Osteocyte (in vitro differentiated cells): ENCODE data around the gene ALKBH5. TPM values are rescaled to one million over a fixed set of nuclear protein-coding genes. Genes with fewer than 3 reads are reported as not detected.

Experiments used
- DNase-seq: peaks from one replicate; pipeline ENCODE4 v3.0.0; 2021; ENCODE audit warnings: mixed read lengths; ENCODE audit not compliant: unreplicated experiment; ENCODE audit errors: extremely low spot score
- H3K27ac Mint-ChIP-seq: one replicate; pipeline ENCODE4 v1.8.0; 2021; ENCODE audit warnings: mild to moderate bottlenecking, mixed read lengths; ENCODE audit not compliant: unreplicated experiment
- H3K27me3 Mint-ChIP-seq: one replicate; pipeline ENCODE4 v1.8.0; 2021; ENCODE audit warnings: mixed read lengths; ENCODE audit not compliant: unreplicated experiment
- H3K36me3 Mint-ChIP-seq: one replicate; pipeline ENCODE4 v1.8.0; 2021; ENCODE audit warnings: mixed read lengths; ENCODE audit not compliant: unreplicated experiment
- H3K4me1 Mint-ChIP-seq: one replicate; pipeline ENCODE4 v1.8.0; 2021; ENCODE audit warnings: mixed read lengths; ENCODE audit not compliant: unreplicated experiment
- H3K4me3 Mint-ChIP-seq: one replicate; pipeline ENCODE4 v1.8.0; 2021; ENCODE audit warnings: mild to moderate bottlenecking, moderate library complexity, mixed read lengths; ENCODE audit not compliant: unreplicated experiment
- H3K9me3 Mint-ChIP-seq: one replicate; pipeline ENCODE4 v1.8.0; 2021; ENCODE audit warnings: mixed read lengths; ENCODE audit not compliant: unreplicated experiment
- CTCF ChIP-seq: fragments of 200-600 bp; sonication (generic); IDR thresholded peaks from 2 replicates; pipeline ENCODE4 v1.5.0; 2021; ENCODE audit warnings: antibody characterized with exemption, mild to moderate bottlenecking, moderate library complexity
- total RNA-seq: library from RNA; stranded (reverse); gene quantifications from 2 replicates; pipeline ENCODE4 v1.2.1, GENCODE V29; 2021

ALKBH5 gene
- total RNA-seq, 1 donor from 2014 or later: 89.4 TPM

DNA sequence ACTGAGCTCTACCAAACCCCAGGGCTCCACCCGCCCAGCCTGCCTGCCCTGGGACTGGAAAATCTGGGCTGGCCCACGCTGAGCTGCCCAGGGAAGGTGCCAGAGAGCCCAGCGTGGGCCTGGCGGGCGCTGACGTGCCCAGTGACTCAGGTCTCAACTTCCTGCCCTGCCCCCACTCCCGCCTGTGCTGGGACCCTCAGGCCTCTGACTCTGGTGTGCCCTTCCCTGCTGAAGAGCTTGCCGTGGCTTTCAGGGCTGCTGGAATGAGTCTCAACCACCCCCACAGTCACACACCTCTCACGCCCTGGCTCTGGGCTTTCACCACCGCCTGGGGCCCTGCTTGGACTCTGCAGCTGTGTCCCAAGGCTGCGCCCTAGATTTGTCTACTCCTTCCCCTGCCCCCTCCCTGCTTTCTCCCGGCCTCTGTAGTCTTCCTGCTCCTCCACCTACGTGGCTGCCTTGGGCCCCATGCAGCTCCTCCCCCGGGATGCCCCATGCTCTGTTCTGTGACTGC is 52.2 kb downstream of the ALKBH5 start:
- peak overlapping the region; percentile 87 for H3K27ac Mint-ChIP-seq
- H3K4me3 Mint-ChIP-seq: peak overlapping the region; percentile 22
- no peaks in the 10 kb centered on the region for H3K9me3 Mint-ChIP-seq
- peaks cover 19% of the 10 kb centered on the region for H3K4me1 Mint-ChIP-seq
- H3K36me3 Mint-ChIP-seq: peaks cover 13% of the 10 kb centered on the region
- no peak for TF ChIP-seq CTCF
- DNase-seq: peak; percentile 91
- no peaks in the 10 kb centered on the region for H3K27me3 Mint-ChIP-seq

DNA sequence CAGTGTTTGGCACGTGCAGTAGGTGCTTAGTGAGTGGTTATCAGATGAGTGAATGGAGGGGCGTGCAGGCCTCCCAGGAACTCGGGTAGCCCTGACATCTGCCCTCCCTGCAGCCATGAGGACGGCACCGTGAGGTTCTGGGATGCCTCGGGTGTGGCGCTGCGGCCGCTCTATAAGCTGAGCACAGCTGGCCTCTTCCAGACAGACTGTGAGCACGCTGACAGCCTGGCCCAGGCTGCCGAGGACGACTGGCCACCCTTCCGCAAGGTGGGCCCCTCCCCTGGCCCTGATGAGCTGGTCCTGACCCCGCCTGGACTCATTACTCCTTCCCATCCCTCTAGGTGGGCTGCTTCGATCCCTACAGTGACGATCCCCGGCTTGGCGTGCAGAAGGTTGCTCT is 52.9 kb downstream of the ALKBH5 start:
- Mint-ChIP-seq H3K4me3 (no peak overlapping the region), H3K4me1 (peaks cover 19% of the 10 kb centered on the region)

DNA sequence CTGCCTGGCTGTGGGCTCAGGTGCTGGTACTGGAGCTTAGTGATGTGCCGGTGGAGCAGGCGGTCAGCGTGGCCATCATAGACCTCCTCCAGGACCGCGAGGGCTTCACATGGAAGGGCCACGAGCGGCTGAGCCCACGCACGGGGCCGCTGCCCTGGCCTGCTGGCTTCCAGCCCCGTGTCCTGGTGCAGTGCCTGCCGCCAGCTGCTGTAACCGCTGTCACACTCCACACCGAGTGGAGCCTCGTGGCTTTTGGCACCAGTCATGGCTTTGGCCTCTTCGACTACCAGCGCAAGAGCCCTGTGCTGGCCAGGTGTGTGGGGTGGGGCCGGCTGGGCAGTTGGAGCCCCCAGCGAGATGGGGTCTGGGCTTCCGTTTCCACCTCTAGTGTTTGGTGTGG is 53.8 kb downstream of the ALKBH5 start:
- DNase-seq: no peak
- no peak overlapping the region for H3K4me3 Mint-ChIP-seq
- H3K36me3 Mint-ChIP-seq: peaks cover 13% of the 10 kb centered on the region
- H3K4me1 Mint-ChIP-seq: peaks cover 19% of the 10 kb centered on the region
- H3K27me3 Mint-ChIP-seq: no peaks in the 10 kb centered on the region
- TF ChIP-seq CTCF: no peak
- H3K9me3 Mint-ChIP-seq: no peaks in the 10 kb centered on the region
- H3K27ac Mint-ChIP-seq: no peak overlapping the region

More for the DNA sequence above, 52.9 kb downstream of the ALKBH5 start:
- Mint-ChIP-seq H3K27ac (peak overlapping the region; percentile 87), H3K9me3 (no peaks in the 10 kb centered on the region), H3K27me3 (no peaks in the 10 kb centered on the region), H3K36me3 (peaks cover 13% of the 10 kb centered on the region)
- TF ChIP-seq CTCF: no peak
- no peak for DNase-seq

DNA sequence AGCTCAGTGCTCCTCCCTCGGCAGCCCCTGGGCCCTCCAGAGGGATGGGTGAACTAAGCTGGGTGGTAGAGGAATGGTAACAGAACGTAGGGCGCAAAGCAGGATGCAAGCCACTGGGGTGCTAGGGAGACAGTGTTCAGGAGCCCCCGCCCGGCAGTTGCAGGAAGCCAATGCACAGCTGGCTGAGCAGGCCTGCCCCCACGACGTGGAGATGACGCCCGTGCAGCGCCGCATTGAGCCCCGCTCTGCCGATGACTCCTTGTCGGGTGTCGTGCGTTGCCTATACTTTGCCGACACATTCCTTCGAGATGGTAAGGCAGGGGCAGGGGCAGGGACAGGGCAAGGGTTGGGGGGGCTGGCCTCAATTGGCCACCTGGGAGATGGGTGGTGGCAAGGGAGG is 54.7 kb downstream of the ALKBH5 start:
- H3K36me3 Mint-ChIP-seq: peaks cover 13% of the 10 kb centered on the region
- no peaks in the 10 kb centered on the region for H3K27me3 Mint-ChIP-seq
- H3K4me1 Mint-ChIP-seq: peaks cover 19% of the 10 kb centered on the region
- no peak overlapping the region for H3K4me3 Mint-ChIP-seq
- no peak for TF ChIP-seq CTCF
- DNase-seq: no peak
- no peaks in the 10 kb centered on the region for H3K9me3 Mint-ChIP-seq
- no peak overlapping the region for H3K27ac Mint-ChIP-seq

- H3K36me3 Mint-ChIP-seq: peaks cover 16% of the 10 kb centered on the region
- no peaks in the 10 kb centered on the region for H3K27me3 Mint-ChIP-seq
- no peaks in the 10 kb centered on the region for H3K9me3 Mint-ChIP-seq
- peaks cover 12% of the 10 kb centered on the region for H3K4me1 Mint-ChIP-seq
- TF ChIP-seq CTCF: no peak
- DNase-seq: no peak
- H3K27ac Mint-ChIP-seq: no peak overlapping the region
- no peak overlapping the region for H3K4me3 Mint-ChIP-seq
These were observed 56.8 kb downstream of the ALKBH5 start for GRCh38 chr17:18240449-18240848.
